Karpas-422 (cell line): ENCODE data around the gene GGT5. TPM values are rescaled to one million over a fixed set of nuclear protein-coding genes. Genes with fewer than 3 reads are reported as not detected.
A peak's percentile ranks its signal among the peaks of the same experiment; 100 is the strongest.
"Not testable (repeated sequence)": the region's sequence is repeated elsewhere in the genome, so short reads cannot be mapped to it uniquely, and the experiment has no call there.

Experiments
- DNase-seq: peaks from one replicate; pipeline ENCODE4 v3.0.0-alpha.2; 2015
- H2AFZ ChIP-seq: fragments of 200-600 bp; sonication (generic); 2 replicates; pipeline ENCODE4 v1.6.1; 2014; ENCODE audit warnings: antibody characterized with exemption, low read length, mixed read lengths
- H3K27ac ChIP-seq: fragments of 200-600 bp; sonication (generic); 2 replicates; pipeline ENCODE4 v1.5.1; 2014; ENCODE audit warnings: mild to moderate bottlenecking, low read length, moderate library complexity
- H3K27me3 ChIP-seq: fragments of 200-600 bp; sonication (generic); 2 replicates; pipeline ENCODE4 v1.6.1; 2014; ENCODE audit warnings: low read length, mixed read lengths
- H3K36me3 ChIP-seq: fragments of 200-600 bp; sonication (generic); 2 replicates; pipeline ENCODE4 v1.6.1; 2014; ENCODE audit warnings: low read length, mixed read lengths; ENCODE audit not compliant: insufficient read depth
- H3K4me1 ChIP-seq: fragments of 200-600 bp; sonication (generic); 2 replicates; pipeline ENCODE4 v1.6.1; 2014; ENCODE audit warnings: mild to moderate bottlenecking, low read length, mixed read lengths
- H3K4me2 ChIP-seq: fragments of 200-600 bp; sonication (generic); 2 replicates; pipeline ENCODE4 v1.6.1; 2014; ENCODE audit warnings: low read length, low read depth, mild to moderate bottlenecking; ENCODE audit not compliant: poor library complexity, severe bottlenecking
- H3K4me3 ChIP-seq: fragments of 200-600 bp; sonication (generic); 2 replicates; pipeline ENCODE4 v1.5.1; 2014; ENCODE audit warnings: mild to moderate bottlenecking, antibody characterized with exemption, low read length, mixed read lengths
- H3K79me2 ChIP-seq: fragments of 200-600 bp; sonication (generic); 2 replicates; pipeline ENCODE4 v1.6.1; 2014; ENCODE audit warnings: mild to moderate bottlenecking, low read length, mixed read lengths
- H3K9ac ChIP-seq: fragments of 200-600 bp; sonication (generic); 2 replicates; pipeline ENCODE4 v1.6.0; 2014; ENCODE audit warnings: low read length
- H3K9me2 ChIP-seq: fragments of 200-600 bp; sonication (generic), shearing (Covaris generic); replicated peaks from 2 replicates; pipeline ENCODE4 v1.6.0; 2014; ENCODE audit warnings: mild to moderate bottlenecking, low read length, moderate library complexity; ENCODE audit not compliant: insufficient read depth
- H3K9me3 ChIP-seq: fragments of 300-700, 200-600 bp; sonication (generic); 2 replicates; pipeline ENCODE4 v1.6.1; 2014; ENCODE audit warnings: low read length, mixed read lengths
- H4K20me1 ChIP-seq: fragments of 200-600 bp; sonication (generic); 2 replicates; pipeline ENCODE4 v1.6.1; 2014; ENCODE audit warnings: mild to moderate bottlenecking, antibody characterized with exemption, low read length, low read depth; ENCODE audit not compliant: insufficient read depth
- total RNA-seq: library from RNA; depleted of rRNA; stranded (reverse); fragments of >200 nt; shearing (Covaris generic); gene quantifications from 2 replicates; pipeline ENCODE4 v1.2.3, GENCODE V29; 2014; ENCODE audit warnings: low replicate concordance

The GGT5 gene
- total RNA-seq, 1 experiment from 2014 or later: not detected

GRCh38 chr22:24285245-24285644 is 40.4 kb upstream of the GGT5 start:
- Histone ChIP-seq H3K4me2 (no peak overlapping the region), H3K9ac (no peak overlapping the region), H2AFZ (no peak overlapping the region), H3K9me3 (no peaks in the 10 kb centered on the region), H3K4me1 (peaks cover 15% of the 10 kb centered on the region), H3K4me3 (no peak overlapping the region), H4K20me1 (no peaks in the 10 kb centered on the region), H3K79me2 (peaks cover 94% of the 10 kb centered on the region), H3K36me3 (peaks cover 4% of the 10 kb centered on the region; the same call in 1 of the 2 replicates), H3K9me2 (no peaks in the 10 kb centered on the region), H3K27me3 (no peaks in the 10 kb centered on the region), H3K27ac (no peak overlapping the region)
- DNase-seq: peak; percentile 17

GRCh38 chr22:24284747-24285203 is 39.9 kb upstream of the GGT5 start:
- H3K4me1 ChIP-seq: peaks cover 11% of the 10 kb centered on the region
- no peaks in the 10 kb centered on the region for H4K20me1 ChIP-seq
- no peak overlapping the region for H3K27ac ChIP-seq
- H3K79me2 ChIP-seq: peaks cover 91% of the 10 kb centered on the region
- H3K9me2 ChIP-seq: no peaks in the 10 kb centered on the region
- DNase-seq: peak; percentile 38
- H2AFZ ChIP-seq: no peak overlapping the region
- H3K27me3 ChIP-seq: no peaks in the 10 kb centered on the region
- H3K9me3 ChIP-seq: no peaks in the 10 kb centered on the region
- H3K9ac ChIP-seq: no peak overlapping the region
- H3K36me3 ChIP-seq: peaks cover 4% of the 10 kb centered on the region; the same call in 1 of the 2 replicates
- H3K4me3 ChIP-seq: no peak overlapping the region
- H3K4me2 ChIP-seq: no peak overlapping the region

DNA sequence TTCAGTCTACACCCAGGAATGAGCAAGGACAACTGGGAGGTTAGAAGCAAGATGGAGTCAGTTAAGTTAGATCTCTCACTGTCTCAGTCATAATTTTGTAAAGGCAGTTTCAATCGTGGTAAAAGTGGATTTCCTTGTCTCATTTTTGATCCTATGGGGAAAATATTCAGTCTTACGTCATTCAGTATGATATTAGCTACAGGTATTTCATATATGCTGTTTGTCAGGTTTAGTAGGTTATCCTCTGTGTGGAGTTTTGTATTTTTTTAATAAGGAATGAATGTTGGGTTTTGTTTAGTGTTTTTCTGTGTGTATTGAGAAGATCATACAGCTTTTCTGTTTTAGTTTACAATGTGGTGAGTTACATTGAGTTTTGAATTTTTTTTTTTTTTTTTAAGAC is 37.5 kb upstream of the GGT5 start:
- no peaks in the 10 kb centered on the region for H3K4me1 ChIP-seq
- H3K4me2 ChIP-seq: no peak overlapping the region
- H3K79me2 ChIP-seq: peaks cover 81% of the 10 kb centered on the region
- H2AFZ ChIP-seq: no peak overlapping the region
- DNase-seq: no peak
- no peaks in the 10 kb centered on the region for H3K27me3 ChIP-seq
- H3K27ac ChIP-seq: no peak overlapping the region
- H3K9me2 ChIP-seq: no peaks in the 10 kb centered on the region
- H3K9ac ChIP-seq: no peak overlapping the region
- H3K36me3 ChIP-seq: peaks cover 4% of the 10 kb centered on the region; the same call in 1 of the 2 replicates
- H3K9me3 ChIP-seq: no peaks in the 10 kb centered on the region
- no peak overlapping the region for H3K4me3 ChIP-seq
- no peaks in the 10 kb centered on the region for H4K20me1 ChIP-seq

DNA sequence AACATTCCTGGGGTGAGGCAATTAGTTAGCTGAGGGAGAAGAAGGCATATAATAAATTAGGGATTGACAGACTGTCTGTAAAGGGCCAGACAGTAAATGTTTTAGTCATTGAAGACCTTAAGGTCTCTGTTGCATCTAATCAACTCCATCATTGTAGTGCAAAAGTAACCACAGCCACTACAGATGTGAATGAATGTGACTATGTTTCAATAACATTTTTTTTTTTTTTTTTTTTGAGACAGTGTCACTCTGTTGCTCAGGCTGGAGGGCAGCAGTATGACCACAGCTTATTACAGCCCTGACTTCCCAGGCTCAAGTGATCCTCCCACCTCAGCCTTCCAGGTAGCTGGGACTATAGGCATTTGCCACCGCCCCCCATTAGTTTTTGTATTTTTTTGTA is 35.5 kb upstream of the GGT5 start:
- H3K9ac ChIP-seq, H3K4me1 ChIP-seq, H3K4me3 ChIP-seq, H2AFZ ChIP-seq, H3K9me2 ChIP-seq, H3K27ac ChIP-seq, H3K36me3 ChIP-seq, H3K4me2 ChIP-seq, H4K20me1 ChIP-seq, H3K9me3 ChIP-seq, H3K27me3 ChIP-seq: not testable (repeated sequence)
- peaks cover 83% of the 10 kb centered on the region for H3K79me2 ChIP-seq
- peak; percentile 10 for DNase-seq

- H3K4me1 ChIP-seq: peaks cover 32% of the 10 kb centered on the region
- not testable (repeated sequence) for H3K9ac ChIP-seq, H3K4me3 ChIP-seq, H3K9me2 ChIP-seq, H3K36me3 ChIP-seq, H2AFZ ChIP-seq, H3K27me3 ChIP-seq, H3K9me3 ChIP-seq
- peak; percentile 40 for DNase-seq
- H3K4me2 ChIP-seq: peak overlapping the region; percentile 98
- H4K20me1 ChIP-seq: peaks cover 20% of the 10 kb centered on the region
- peaks cover 80% of the 10 kb centered on the region for H3K79me2 ChIP-seq
- H3K27ac ChIP-seq: peak overlapping the region; percentile 65
Observed at GRCh38 chr22:24274696-24275405, 30.0 kb upstream of the GGT5 start.

DNA sequence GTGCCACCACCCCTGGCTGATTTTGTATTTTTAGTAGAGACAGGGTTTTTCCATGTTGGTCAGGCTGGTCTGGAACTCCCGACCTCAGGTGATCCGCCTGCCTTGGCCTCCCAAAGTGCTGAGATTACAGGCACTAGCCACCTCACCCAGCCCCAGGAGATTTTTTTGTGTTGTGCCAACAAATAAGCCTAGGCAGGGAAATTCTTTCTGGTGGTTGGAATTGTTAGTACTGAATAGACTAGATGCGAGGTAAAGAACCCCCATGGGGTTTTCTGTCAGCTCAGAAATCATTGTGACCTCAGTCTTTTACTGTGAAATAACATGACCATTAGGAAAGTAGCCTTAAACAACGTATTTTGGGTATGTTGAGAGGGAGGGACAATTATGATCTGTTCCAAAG is 29.0 kb upstream of the GGT5 start:
- peak; percentile 39 for DNase-seq
- peak overlapping the region; percentile 98 for H3K4me2 ChIP-seq
- peaks cover 74% of the 10 kb centered on the region for H3K79me2 ChIP-seq

GRCh38 chr22:24273031-24273430 is 28.1 kb upstream of the GGT5 start:
- Histone ChIP-seq H3K79me2 (peaks cover 70% of the 10 kb centered on the region), H3K4me1 (peaks cover 34% of the 10 kb centered on the region), H4K20me1 (peaks cover 20% of the 10 kb centered on the region), H3K27ac (peak overlapping the region; percentile 65), H3K4me2 (peak overlapping the region; percentile 98), H3K9ac (peak overlapping the region; percentile 99), H3K4me3 (peak overlapping the region; percentile 96)
- H2AFZ ChIP-seq, H3K27me3 ChIP-seq, H3K9me2 ChIP-seq, H3K36me3 ChIP-seq, H3K9me3 ChIP-seq: not testable (repeated sequence)
- peak; percentile 43 for DNase-seq

More for the DNA sequence above, 29.0 kb upstream of the GGT5 start:
- Histone ChIP-seq H3K9ac (0 out of 2 replicates have a peak overlapping the region, but pooled peaks have one; percentile 22), H4K20me1 (peaks cover 20% of the 10 kb centered on the region), H3K4me1 (peaks cover 34% of the 10 kb centered on the region), H3K27ac (peak overlapping the region; percentile 65), H3K4me3 (peak overlapping the region; percentile 96; the same call in 1 of the 2 replicates)
- not testable (repeated sequence) for H2AFZ ChIP-seq, H3K9me3 ChIP-seq, H3K36me3 ChIP-seq, H3K9me2 ChIP-seq, H3K27me3 ChIP-seq

- H3K9me3 ChIP-seq: no peaks in the 10 kb centered on the region
- H3K4me2 ChIP-seq: peak overlapping the region; percentile 98
- H4K20me1 ChIP-seq: peaks cover 20% of the 10 kb centered on the region
- peak overlapping the region; percentile 96 for H3K4me3 ChIP-seq
- peaks cover 34% of the 10 kb centered on the region for H3K4me1 ChIP-seq
- H3K9me2 ChIP-seq: no peaks in the 10 kb centered on the region
- H3K36me3 ChIP-seq: no peaks in the 10 kb centered on the region
- H2AFZ ChIP-seq: peak overlapping the region; percentile 43; the same call in 1 of the 2 replicates
- H3K27ac ChIP-seq: peak overlapping the region; percentile 79
- DNase-seq: no peak
- H3K79me2 ChIP-seq: peaks cover 57% of the 10 kb centered on the region
- H3K27me3 ChIP-seq: no peaks in the 10 kb centered on the region
- peak overlapping the region; percentile 99 for H3K9ac ChIP-seq
Observed at GRCh38 chr22:24271386-24271854, 26.5 kb upstream of the GGT5 start.
